Measurements from ENCODE around the gene CAMKMT.

GRCh38 chr2:44758591-44758990 is 396.8 kb downstream of the CAMKMT start:
- no peak for TF ChIP-seq CTCF (IDR thresholded peaks at IDR 0.05)
- no peak for TF ChIP-seq POLR2AphosphoS5 (IDR thresholded peaks at IDR 0.05)
- no peak for TF ChIP-seq EP300 (IDR thresholded peaks at IDR 0.05)
- no peak for TF ChIP-seq POLR2A (IDR thresholded peaks at IDR 0.05)
